ENCODE results near the gene LEMD2.

Gene LEMD2

GRCh38 chr6:33792981-33793380 lies 4.1 kb upstream of the LEMD2 start:
- DNase-seq: no peak

- DNase-seq: no peak
These were observed 2.7 kb upstream of the LEMD2 start for GRCh38 chr6:33791620-33792019.

DNA sequence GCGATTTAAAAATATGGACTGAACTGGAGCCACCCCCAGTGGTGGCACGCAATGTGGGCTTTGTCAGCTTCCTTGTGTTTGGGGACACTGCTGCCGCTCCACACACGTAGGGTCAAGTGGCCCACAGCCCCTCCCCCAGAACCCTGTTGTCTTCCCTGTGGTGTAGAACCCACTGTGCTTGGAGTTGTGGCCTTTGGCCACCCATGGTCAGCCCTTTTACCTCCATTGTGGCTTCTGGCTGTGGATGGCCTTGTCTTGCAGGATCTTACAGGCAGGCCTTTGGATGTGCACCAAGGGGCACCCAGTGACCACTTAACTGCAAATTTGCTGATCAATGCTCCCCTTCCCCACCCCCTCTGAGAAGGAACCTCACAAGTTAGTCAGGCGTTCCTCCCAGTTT lies 2.0 kb upstream of the LEMD2 start:
- no peak for DNase-seq

DNA sequence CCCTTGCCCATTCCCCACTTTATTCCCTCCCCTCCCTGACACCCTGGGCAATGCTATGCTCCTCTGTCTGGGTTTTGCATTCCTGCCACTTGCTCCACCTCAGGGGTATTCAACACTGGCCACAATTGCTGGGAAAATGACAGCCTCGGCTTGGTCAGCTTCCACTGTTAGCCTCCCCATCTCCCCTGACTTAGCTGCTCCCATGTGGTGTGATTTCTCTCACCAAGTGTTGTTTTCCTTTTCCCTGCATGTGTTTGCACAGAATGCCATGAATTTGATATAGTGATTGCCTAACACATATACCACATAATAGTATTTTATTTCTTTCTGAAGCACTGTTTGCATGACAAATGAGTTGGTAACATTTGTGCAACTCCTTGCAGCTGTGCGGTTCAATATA lies 1.4 kb upstream of the LEMD2 start:
- DNase-seq: no peak

- DNase-seq: no peak
These were observed 593 bp upstream of the LEMD2 start for GRCh38 chr6:33789550-33789895.

DNA sequence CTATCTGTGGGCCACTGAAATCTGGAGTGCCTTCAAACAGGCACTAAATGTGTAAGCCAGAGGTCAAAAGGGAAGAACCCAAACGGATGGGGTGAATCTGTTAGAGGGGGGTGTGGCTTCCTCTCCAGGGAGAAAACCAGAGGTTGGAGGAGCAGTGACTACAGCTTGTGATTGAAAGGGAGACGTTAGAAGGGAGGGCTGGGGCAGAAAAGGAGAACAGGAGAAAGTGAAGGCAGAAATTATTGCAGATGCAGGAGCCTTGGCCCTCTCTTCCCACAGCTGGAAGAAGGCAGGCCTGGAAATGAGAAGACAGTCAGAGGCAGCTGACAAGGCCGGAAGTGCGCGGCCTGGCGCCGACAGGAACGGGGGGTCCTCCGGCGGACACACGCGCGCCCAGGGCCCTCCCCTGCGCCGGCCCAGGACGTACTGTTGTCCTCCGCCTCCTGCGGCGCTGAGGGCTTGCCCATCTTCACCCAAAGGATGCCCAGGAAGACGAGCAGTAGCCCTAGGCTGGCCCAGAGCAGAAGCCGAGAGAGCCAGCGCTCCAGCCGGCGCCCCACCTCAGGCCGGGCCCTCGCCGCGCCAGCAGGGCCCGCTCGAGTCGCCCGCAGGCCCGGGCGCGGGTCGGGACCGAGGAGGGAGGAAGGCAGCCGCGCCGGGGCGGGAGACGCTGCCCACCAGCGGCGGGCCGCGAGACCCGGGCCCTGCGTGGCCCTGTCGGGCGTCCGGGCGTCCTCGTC lies 806 bp downstream of the LEMD2 start:
- DNase-seq: peak; percentile 52

DNA sequence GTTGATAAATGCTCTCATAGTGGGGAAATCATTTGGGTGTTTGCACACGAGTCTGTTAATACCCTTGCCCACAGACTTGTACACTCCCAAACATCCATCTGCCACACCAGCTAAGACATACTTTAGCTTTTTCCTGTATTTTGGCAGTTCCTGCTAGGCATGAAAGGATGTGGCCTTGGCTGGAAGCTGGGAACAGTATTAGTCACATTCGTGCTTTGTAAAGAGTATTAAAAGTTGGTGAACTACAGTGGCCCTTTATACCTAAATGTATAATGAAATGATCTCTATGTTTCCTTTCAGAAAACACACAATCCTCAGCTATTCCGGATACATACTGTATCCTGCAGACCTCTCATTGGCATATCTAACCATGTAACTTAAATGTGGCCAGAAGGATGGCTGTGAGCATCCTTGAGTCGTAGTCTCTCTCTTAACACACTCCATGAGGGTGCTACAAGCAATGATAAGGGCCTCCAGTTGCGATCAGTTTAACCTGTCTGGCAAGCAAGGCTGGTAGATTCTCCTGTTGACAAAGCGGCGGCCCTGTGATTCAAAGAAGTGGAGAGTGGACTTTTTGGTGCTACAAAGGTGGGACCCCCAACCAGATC lies 1.5 kb downstream of the LEMD2 start:
- no peak for DNase-seq

GRCh38 chr6:33786736-33787135 lies 2.2 kb downstream of the LEMD2 start:
- DNase-seq: no peak

DNA sequence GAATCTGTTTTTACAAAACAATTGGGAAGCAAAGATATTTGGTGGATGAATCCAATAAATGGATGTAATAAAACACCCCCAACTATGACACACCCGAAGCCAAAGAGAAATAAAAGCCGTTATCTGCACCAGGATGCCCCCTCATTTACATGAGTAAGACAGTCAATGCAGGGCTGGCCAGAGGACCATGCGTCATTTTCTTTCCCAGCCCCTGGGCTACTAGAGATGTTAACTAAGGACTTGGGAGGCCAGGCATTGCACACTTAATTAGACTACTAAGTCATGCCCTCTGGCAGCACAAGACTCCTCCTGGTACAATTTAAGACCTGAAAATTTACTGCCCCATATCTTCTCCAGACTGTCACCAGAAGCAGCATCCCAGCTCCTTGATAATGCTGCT lies 3.2 kb downstream of the LEMD2 start:
- DNase-seq: no peak

DNA sequence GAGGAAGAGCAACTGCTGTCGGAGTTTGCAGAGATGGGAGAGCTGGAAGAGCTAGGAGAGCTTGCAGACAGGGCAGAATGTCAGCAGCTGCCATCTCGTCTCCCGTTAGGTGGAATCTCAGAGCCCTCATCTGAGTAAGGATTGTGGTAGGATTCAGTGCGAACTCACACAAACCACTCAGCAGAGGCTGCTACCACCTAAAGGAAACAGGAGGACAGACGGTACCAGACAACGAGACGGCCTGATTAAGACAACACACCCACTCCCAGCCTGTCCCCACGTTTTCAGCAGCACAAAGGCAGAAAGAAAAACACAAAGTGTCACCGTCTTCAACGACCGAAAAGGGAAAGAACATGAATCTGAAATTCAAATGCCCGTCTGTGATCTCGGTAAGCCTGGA lies 4.1 kb downstream of the LEMD2 start:
- DNase-seq: no peak

GRCh38 chr6:33783781-33784520 lies 5.0 kb downstream of the LEMD2 start:
- DNase-seq: no peak

GRCh38 chr6:33782561-33782960 lies 6.4 kb downstream of the LEMD2 start:
- no peak for DNase-seq

- DNase-seq: no peak
These were observed 7.6 kb downstream of the LEMD2 start for GRCh38 chr6:33781131-33781975.

- DNase-seq: no peak
These were observed 9.0 kb downstream of the LEMD2 start for GRCh38 chr6:33779895-33780294.

DNA sequence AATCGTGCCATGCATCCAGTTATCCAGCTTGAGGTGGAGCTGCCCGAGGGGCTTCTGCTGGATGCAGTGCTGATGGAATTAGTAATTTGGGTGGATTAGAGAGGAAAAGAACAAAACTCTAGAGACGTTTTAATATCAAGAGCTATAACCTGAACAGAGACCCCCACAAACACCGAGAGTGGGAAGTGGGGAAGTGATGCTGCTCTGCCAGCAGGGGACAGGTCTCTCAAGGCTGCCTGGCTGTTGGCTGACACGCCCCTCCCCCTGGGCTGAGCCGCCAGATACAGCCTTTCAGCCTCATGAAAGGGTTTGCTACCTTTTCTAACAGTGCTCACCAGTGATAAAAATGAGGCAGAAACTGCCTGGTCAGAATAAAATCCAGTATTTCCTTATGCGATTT lies 9.6 kb downstream of the LEMD2 start:
- no peak for DNase-seq

GRCh38 chr6:33778444-33779121 lies 10.3 kb downstream of the LEMD2 start:
- no peak for DNase-seq

- no peak for DNase-seq
These were observed 11.2 kb downstream of the LEMD2 start for GRCh38 chr6:33777398-33778388.

GRCh38 chr6:33776764-33777163 lies 12.2 kb downstream of the LEMD2 start:
- no peak for DNase-seq

- DNase-seq: no peak
These were observed 12.7 kb downstream of the LEMD2 start for GRCh38 chr6:33776186-33776585.

GRCh38 chr6:33774774-33775173 lies 14.2 kb downstream of the LEMD2 start:
- DNase-seq: no peak

- no peak for DNase-seq
These were observed 15.9 kb downstream of the LEMD2 start for GRCh38 chr6:33772902-33773472.
